Stomach (tissue), 9 donors: ENCODE measurements around the gene PRKCI. TPM values are rescaled to one million over a fixed set of nuclear protein-coding genes. Genes with fewer than 3 reads are reported as not detected.

Experiments used
- DNase-seq, 2 donors: peaks; one replicate each; pipeline versions ENCODE4 v3.0.0 to v3.0.0-alpha.2; 2013 to 2019
- H3K27ac ChIP-seq, 5 donors: fragments of 200-600 bp in 4 of 5; sonication (generic) in 4 of 5; one replicate each; pipeline ENCODE4 v1.5.1; 2013 to 2019; ENCODE audit warnings: mild to moderate bottlenecking in 1 of 5, moderate library complexity in 1 of 5
- H3K27me3 ChIP-seq, 3 donors: fragments of 200-600 bp; sonication (generic); one replicate each; pipeline ENCODE4 v1.5.1; 2017 to 2019; ENCODE audit warnings: mixed run types in 1 of 3
- H3K36me3 ChIP-seq, 4 donors: fragments of 200-600 bp; sonication (generic); 1 replicate in 3 of 4; 2 replicates in 1 of 4; pipeline ENCODE4 v1.5.1; 2016 to 2019
- H3K4me1 ChIP-seq, 4 donors: fragments of 200-600 bp; sonication (generic); one replicate each; pipeline ENCODE4 v1.5.1; 2016 to 2019
- H3K4me3 ChIP-seq, 4 donors: fragments of 200-600 bp; sonication (generic) in 3 of 4; one replicate each; pipeline ENCODE4 v1.5.1; 2016 to 2019; ENCODE audit warnings: mild to moderate bottlenecking in 1 of 4
- H3K9me3 ChIP-seq, 4 donors: fragments of 200-600 bp; sonication (generic); one replicate each; pipeline ENCODE4 v1.5.1; 2016 to 2019
- CTCF ChIP-seq, 7 experiments: fragments of 450-650 bp in 4 of 7; fragments of 200-600 bp in 3 of 7; sonication (generic) in 3 of 7; IDR thresholded peaks; one replicate each; pipeline ENCODE4 v1.5.1; 2016 to 2019; ENCODE audit warnings: antibody characterized with exemption in 7 of 7, control low read depth in 2 of 7, mild to moderate bottlenecking in 1 of 7
- EP300 ChIP-seq: sonication (generic); formaldehyde crosslinking; IDR thresholded peaks from one replicate; pipeline ENCODE4 v1.6.1; 2017; ENCODE audit warnings: antibody characterized with exemption
- POLR2A ChIP-seq, 4 donors: fragments of 450-650 bp; IDR thresholded peaks; one replicate each; pipeline ENCODE4 v1.6.1; 2016; ENCODE audit warnings: antibody characterized with exemption in 4 of 4, control low read depth in 2 of 4, mild to moderate bottlenecking in 1 of 4, moderate library complexity in 1 of 4
- POLR2AphosphoS5 ChIP-seq, 3 donors: sonication (generic); formaldehyde crosslinking; IDR thresholded peaks; one replicate each; pipeline ENCODE4 v1.6.1; 2016; ENCODE audit warnings: antibody characterized with exemption in 3 of 3
- WGBS, 5 donors: extraction: QIAGEN DNeasy Blood & Tissue Kit in 3 of 5; methylation state at CpG; one replicate each; pipeline versions ENCODE4 v1.1.5 to v1.1.7; 2013 to 2018; 5-methylcytosine and 5-hydroxymethylcytosine counted together
- intact Hi-C: fragments of 100-400 bp; cut with DNase I; formaldehyde crosslinking; loops from one replicate; pipeline ENCODE4 v1.15.1; 2023; ENCODE audit warnings: low total_unique reads
- polyA plus RNA-seq, 3 donors: library from polyadenylated mRNA; stranded (reverse); fragments of 200-250 nt; gene quantifications; one replicate each; pipeline ENCODE4 v1.2.3, GENCODE V29; 2013
- total RNA-seq, 5 donors: library from RNA; depleted of rRNA; stranded (reverse); fragments of >200 nt; gene quantifications; one replicate each; pipeline versions ENCODE4 v1.1.0 to v1.2.3, GENCODE V29; 2014 to 2016
- donor health status: healthy with polysubstance abuse.
- donor health status: Bipolar disorder and iron deficiency.
- donor health status: healthy.

PRKCI gene
- total and polyA plus RNA-seq, 8 donors = 15.5 to 141 (median 29.8) TPM

- peaks cover 0 to 7% (median 2%) of the 10 kb centered on the region in 4 donors for H3K36me3 ChIP-seq
- WGBS, 5 donors = 47 to 62% (median 50%) methylated on average over 1 of the region's 1 CpG
- no peaks in the 10 kb centered on the region for H3K27me3 ChIP-seq
- H3K4me3 ChIP-seq = no peak overlapping the region
- H3K4me1 ChIP-seq = peaks cover 0 to 21% (median 13%) of the 10 kb centered on the region in 4 donors
- DNase-seq = no peak
- no peak overlapping the region for H3K27ac ChIP-seq
- H3K9me3 ChIP-seq = no peaks in the 10 kb centered on the region
- intact Hi-C loops = no loop called here
- TF ChIP-seq POLR2AphosphoS5 (IDR thresholded peaks at IDR 0.05) (no peak), POLR2A (IDR thresholded peaks at IDR 0.05) (no peak), EP300 (no peak), CTCF (IDR thresholded peaks at IDR 0.05) (no peak)
Measured at GRCh38 chr3:170309046-170309445, 86.8 kb downstream of the PRKCI start.

DNA sequence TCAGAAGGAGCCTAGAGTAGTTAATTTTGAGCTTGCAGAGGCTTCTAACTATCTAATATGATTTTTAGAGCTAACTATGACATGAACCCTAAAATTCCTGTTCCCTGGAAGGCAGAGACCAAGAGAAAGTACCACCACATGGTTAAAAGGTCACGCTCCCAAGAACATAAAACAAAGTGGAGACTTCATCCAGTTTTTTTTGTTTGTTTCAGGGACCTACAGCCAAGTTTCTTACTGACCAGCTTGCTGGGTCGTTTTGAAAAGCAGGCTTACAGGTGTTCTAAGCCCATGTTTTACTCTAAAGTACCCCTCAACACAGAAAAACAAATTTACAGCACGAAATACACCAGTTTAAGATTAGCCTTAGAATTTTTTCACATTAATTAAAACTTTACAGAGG lies 95.7 kb downstream of the PRKCI start:
- Histone ChIP-seq H3K4me1 (peaks cover 0 to 9% (median 0%) of the 10 kb centered on the region in 4 donors), H3K9me3 (no peaks in the 10 kb centered on the region), H3K27ac (no peak overlapping the region), H3K27me3 (no peaks in the 10 kb centered on the region), H3K36me3 (no peaks in the 10 kb centered on the region), H3K4me3 (no peak overlapping the region)
- intact Hi-C loops = loop anchor here (10.0 kb wide), 1 partner anchor 97 kb away; the partner anchor contains the start of gene CLDN11
- 46 to 71% (median 56%) methylated on average over 3 of the region's 3 CpGs for WGBS, 5 donors
- TF ChIP-seq POLR2A (IDR thresholded peaks at IDR 0.05) = no peak
- TF ChIP-seq CTCF (IDR thresholded peaks at IDR 0.05) = no peak
- TF ChIP-seq EP300 = no peak
- TF ChIP-seq POLR2AphosphoS5 (IDR thresholded peaks at IDR 0.05) = no peak
- no peak for DNase-seq

GRCh38 chr3:170320461-170321121 lies 98.4 kb downstream of the PRKCI start:
- intact Hi-C loops = no loop called here

More at GRCh38 chr3:170320461-170321121, 98.4 kb downstream of the PRKCI start:
- DNase-seq = peak in 1 of 2 donors; percentile 44
- H3K4me3 ChIP-seq = no peak overlapping the region
- no peaks in the 10 kb centered on the region for H3K36me3 ChIP-seq
- 38 to 54% (median 46%) methylated on average over 7 of the region's 7 CpGs for WGBS, 5 donors
- H3K4me1 ChIP-seq = peaks cover 0 to 9% (median 0%) of the 10 kb centered on the region in 4 donors
- H3K27me3 ChIP-seq = no peaks in the 10 kb centered on the region
- no peak overlapping the region for H3K27ac ChIP-seq
- TF ChIP-seq POLR2A (IDR thresholded peaks at IDR 0.05) = no peak
- TF ChIP-seq CTCF (IDR thresholded peaks at IDR 0.05) = no peak
- peak in 1 of 3 donors; percentile 20 for TF ChIP-seq POLR2AphosphoS5 (IDR thresholded peaks at IDR 0.05)
- H3K9me3 ChIP-seq = no peaks in the 10 kb centered on the region
